GM18909 (cell line): ENCODE data around the gene CCL8.
"Not testable (repeated sequence)": the region's sequence is repeated elsewhere in the genome, so short reads cannot be mapped to it uniquely, and the experiment has no call there.

Source experiments
- ATAC-seq: cut with Tn5 transposase; IDR thresholded peaks from one replicate; pipeline ENCODE4 v1.9.1; 2021; ENCODE audit warnings: mild to moderate bottlenecking; ENCODE audit not compliant: unreplicated experiment, poor library complexity

Gene CCL8

DNA sequence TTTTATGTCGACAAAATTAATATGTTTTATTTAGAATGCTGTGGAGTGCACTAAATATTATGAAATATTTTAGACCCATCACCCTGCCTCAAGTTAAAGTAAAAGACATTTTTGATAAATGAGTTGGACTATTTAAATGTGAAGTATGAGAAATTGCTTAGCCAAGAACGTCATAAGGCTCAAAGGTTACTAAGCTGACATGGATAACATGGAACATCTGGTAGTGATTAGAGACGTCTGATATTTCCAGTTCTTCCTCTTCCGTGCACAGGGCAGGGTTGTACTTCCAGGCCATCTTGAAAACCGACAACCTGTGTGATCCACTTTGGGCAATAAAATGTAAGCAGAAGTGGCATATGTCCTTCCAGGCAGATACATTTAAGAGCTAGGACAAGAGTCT lies 7.2 kb upstream of the CCL8 start:
- no peak for ATAC-seq

DNA sequence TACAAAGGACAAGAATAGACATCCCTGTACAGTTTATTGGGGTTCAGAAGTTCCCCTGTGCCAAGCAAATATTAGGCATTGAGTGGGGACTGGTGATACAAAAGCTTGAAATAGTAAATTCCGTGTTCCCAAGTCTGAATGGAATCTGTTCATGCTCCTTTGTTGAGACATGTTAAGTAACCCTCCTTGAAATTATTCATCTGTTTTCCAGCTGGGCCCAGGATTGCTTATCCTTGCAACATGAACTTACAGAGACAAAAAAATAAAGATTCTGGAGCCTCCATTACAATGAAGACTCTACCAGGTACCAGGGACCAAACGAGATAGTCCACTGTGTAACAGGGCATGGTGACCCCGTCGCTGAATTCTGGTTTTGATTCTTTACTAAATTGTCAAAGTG lies 6.1 kb upstream of the CCL8 start:
- no peak for ATAC-seq

DNA sequence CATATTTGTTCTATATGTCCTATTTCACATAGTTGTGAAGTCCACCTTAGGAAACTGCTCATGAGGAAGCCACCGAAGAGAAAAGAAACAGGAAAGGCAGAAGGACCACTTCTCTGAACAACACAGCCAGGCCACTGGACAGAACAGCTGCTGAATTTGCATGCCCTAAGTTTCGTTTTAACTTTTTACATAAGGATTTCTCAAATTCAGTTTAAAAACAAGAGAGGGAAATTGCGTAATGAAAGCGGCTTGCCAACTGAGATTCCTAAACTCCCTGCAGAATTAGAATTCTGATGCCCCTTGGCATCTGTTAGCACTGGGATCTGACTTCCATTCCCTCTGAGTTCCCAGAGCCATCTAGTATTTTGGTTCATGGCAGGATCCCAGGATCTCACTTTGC lies 5.0 kb upstream of the CCL8 start:
- ATAC-seq: no peak

DNA sequence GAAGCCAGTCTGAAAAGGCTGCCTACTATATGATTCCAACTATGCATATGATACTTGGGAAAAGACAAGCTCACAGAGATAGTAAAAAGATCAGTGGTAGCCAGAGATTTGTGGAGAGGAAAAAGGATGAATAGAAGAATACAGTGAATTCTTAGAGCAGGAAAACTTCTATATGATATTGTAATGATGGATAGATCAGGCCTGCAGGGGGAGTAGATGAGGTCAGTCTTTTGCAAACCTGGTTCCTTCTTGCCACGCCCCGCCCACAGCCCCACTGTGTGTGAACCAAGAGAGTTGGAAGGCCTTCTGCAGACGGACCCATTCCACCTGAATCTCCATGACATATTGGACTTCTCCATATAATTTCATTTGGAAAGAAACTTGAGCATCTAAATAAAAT lies 761 bp upstream of the CCL8 start:
- no peak for ATAC-seq

DNA sequence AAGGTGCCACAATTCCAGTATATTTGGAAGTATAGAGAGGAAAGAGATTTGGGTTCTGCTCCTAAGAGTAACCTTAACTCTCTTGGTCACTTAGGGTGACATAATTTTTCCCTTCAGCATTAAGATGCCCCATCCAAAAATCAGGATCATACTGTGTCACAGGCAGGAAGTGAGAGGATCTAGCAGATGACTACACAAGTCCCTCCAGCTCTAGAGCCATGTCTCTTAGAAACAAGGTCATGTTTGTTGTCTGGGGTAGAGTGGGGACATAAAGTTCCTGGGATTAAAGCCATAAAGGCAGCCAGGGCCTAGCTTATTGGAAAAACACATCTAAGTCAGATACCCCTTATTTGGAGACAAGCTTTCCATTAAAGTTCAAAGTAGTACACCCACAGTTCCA lies 2.7 kb downstream of the CCL8 start:
- no peak for ATAC-seq

DNA sequence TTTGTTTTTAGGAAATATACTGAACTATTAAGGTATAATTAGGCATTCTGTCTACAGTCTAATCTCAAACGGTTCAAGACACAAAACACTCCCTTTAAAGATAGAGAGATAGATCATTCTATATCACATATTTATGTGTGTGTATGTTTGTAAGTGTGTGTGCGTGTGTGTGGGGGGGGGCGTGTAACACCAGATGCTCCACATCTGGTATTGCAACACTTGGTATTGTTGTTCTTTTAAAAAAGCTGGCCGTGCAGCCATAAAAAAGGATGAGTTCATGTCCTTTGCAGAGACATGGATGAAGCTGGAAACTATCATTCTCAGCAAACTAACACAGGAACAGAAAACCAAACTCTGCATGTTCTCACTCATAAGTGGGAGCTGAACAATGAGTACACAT lies 8.3 kb downstream of the CCL8 start:
- ATAC-seq: not testable (repeated sequence)

DNA sequence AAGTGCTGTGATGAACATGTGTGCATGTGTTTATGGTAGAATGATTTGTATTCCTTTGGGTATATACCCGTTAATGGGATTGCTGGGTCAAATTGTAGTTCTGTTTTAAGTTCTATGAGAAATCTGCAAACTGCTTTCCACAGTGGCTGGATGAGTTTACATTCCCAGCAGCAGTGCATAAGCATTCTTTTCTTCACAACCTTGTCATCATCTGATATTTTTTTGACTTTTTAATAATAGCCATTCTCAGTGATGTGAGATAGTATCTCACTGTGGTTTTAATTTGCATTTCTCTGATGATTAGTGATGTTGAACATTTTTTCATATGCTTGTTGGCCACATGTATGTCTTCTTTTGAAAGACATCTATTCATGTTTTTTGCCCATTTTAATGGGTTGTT lies 18.5 kb downstream of the CCL8 start:
- ATAC-seq: no peak

DNA sequence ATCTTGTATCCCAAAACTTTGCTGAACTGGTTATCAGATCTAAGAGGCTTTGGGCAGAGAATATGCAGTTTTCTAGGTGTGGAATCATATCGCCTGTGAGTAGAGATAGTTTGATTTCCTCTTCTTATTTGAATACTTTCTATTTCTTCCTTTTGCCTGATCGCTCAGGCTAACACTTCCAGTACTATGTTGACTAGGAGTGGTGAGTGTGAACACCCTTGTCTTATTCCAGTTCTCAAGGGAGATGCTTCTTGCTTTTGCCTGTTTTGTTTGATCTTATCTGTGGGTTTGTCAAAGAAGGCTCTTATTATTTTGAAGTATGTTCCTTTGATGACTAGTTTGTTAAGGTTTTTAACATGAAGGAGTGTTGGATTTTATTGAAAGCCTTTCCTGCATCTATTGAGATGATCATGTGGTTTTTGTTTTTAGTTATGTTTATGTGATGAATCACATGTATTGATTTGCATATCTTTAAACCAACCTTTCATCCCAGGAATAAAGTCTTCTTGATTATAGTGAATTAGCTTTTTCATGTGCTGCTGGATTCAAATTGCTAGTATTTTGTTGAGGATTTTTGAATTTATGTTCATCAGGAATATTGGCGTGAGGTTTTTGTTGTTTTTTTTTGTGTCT lies 20.0 kb downstream of the CCL8 start:
- ATAC-seq: no peak

DNA sequence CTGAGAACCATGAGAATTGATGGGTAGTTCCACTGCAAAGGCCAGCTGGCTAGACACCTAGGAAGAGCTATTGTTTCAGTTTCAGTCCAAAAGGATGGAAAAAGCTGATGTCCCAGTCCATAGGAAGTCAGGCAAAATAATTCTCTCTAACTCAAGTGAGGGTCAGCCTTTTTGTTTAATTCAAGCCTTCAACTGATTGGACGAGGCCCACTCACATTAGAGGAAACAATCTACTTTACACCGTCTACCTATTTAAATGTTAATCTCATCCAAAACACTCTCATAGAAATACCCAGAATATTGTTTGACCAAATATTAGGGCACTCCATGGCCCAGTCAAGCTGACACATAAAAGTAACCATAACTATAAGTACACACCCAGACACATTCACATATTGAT lies 22.7 kb downstream of the CCL8 start:
- no peak for ATAC-seq

DNA sequence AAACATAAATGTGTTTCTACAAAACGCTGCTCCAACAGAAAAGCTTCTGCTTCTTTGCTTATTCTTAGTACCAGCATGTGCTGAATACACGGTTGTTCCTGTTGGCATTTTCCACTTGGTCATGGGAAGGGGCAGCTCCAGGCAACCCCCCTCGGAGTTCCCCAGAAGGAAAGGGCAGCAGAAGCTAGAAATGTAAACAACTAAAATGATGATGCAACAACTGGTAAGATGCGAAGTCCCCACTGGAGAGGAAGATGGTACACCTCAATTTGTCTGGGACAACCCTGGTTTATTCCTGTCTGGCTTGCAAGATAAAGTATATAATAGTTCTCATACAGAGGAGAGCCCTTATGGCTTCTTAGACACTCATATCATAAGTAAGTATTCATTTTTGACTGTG lies 27.8 kb downstream of the CCL8 start:
- no peak for ATAC-seq

DNA sequence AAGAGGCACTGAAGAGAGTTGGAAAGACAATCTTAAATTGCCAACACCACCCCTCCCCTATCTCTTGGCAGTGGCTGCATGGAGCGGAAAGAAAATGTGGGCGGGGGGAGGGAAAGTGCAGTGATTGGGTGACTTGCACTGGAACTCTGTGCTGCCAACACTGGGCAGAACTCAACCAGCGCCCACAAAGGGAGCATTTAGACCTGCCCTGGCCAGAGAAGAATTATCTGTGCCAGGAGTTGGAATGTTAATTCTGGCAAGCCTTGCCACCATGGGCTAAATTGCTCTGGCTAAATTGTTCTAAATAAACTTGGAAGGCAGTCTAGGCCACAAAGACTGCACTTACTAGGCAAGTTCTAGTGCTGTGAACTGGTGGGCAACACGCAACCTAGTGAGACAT lies 30.5 kb downstream of the CCL8 start:
- ATAC-seq: no peak

DNA sequence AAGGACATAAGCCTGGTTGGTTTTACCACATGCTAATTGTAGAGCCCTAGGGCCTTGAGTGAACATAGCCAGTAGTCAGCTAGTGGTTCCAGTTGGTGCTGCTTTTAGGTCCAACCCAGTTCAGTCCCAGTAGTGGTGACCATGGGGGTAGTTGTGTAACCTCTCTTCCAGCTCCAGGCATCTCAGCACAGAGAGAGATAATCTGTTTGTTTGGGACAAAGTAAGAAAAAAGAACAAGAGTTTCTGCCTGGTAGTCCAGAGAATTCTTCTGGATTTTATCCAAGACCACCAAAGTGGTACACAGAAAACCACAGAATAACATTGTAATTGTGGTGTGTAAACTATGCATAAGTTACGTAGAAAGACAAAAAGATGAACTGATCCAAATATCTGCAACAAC lies 31.9 kb downstream of the CCL8 start:
- ATAC-seq: no peak

DNA sequence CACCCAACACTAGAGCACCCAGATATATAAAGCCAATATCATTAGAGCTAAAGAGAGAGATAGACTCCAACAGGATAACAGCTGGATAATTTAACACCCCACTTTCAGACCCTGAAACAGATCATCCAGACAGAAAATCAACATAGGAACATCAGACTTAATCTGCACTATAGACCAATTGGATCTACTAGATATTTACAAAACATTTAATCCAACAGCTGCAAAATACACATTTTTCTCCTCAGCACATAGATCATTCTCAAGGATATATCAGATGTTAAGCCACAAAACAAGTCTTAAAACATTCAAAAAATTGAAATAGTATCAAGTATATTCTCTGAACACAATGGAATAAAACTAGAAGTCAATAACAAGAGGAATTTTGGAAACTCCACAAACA lies 33.0 kb downstream of the CCL8 start:
- no peak for ATAC-seq

DNA sequence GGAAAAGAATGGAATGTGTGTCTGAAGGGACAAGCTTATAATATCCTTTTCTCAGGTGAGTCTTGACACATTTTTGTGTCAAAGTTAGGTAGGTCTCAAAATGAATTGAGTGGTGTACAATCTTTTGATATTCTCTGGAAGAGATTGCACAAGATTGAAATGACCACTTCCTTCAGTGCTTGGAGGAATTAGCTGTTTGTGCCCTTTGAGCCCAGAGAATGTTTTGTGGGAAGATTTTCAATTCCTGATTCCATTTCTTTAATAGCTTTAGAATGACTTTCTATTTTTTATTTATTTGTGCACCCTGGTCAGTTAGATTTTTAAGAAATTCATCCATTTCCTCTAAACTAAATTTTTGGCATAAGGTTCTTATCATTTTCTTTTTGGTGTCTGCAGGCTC lies 35.4 kb downstream of the CCL8 start:
- ATAC-seq: no peak

DNA sequence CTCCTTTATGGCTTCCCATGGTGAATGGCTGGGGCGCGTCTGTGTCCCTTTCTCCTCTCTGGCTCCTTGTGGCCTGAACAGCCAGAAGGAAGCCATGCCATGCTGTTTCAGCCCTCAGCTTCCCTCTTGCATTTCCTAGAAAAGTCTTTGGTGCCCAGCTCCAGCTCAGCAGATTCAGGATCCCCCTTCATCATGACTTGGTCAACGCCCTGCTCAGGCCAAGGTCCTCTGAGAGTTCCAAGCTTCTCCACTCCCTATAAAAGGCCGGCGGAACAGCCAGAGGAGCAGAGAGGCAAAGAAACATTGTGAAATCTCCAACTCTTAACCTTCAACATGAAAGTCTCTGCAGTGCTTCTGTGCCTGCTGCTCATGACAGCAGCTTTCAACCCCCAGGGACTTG lies 37.0 kb downstream of the CCL8 start, which contains the start of gene CCL13:
CCL13 (plus strand) TSS at position 287 of the 400 bp plus-strand sequence; CDS start at position 334, 47 bp downstream.
- ATAC-seq: no peak

DNA sequence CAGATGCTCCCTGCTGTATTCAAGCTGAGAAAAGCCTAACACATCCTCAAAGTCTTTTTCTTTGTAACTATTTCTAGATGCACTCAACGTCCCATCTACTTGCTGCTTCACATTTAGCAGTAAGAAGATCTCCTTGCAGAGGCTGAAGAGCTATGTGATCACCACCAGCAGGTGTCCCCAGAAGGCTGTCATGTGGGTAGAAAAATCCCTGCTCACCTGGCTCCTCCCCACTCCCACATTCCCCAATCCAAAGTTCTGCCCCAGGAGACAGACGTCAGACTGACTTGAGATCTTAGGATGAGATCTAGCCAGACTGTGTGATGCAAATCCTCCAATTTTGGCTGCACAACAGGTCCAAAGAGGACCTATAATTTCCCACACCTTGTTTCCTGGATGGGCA lies 38.2 kb downstream of the CCL8 start:
- no peak for ATAC-seq

DNA sequence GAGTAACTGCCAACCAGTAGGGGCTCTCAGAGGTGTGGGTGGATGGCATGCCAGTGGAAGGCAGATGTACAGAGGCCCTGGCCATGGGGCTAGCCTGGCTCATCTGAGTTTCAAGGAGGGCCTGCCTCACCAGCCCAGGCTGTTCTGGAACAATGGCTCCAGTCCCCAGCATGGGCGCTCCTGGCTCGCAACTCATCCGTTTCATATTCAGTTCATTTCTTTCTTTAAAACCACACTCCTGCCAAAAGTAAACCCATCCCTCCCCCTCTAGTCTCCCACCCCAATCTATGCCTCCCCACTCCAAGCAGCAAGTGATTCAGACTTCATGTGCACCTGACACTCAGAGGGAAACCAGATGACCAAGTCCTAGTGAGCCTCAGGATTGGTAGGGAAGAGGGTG lies 39.4 kb downstream of the CCL8 start:
- ATAC-seq: no peak

DNA sequence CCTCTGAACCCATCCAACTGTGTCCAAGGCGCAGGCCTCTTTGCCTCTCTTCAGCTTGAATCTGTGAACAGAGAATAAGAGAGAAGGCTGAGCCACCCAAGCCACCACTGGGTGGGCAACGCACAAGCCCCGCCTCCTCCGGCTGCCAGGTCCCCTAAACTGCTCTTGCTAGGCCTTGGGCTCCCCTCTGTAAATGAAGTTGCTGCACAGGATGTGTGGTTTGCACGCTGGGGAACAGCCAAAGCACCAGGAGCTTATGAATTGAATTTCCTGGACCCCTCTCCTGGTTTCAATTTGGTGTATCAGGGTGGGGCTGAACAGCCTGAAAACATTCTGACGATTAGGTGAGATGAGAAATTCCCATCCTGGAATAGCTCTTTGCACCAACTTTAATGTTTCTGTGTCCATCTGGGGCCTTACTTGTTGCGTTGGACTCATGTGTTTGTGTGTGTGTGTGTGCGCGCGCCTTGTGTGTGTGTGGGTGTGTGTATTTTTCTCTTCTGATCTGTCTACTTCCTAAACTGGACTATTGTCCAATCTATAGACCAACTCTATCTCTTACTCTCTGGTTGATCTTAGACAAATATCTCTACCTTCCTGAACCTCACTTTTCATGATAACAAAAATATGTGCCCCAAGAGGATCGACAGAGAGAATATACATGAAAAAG lies 41.5 kb downstream of the CCL8 start:
- no peak for ATAC-seq

DNA sequence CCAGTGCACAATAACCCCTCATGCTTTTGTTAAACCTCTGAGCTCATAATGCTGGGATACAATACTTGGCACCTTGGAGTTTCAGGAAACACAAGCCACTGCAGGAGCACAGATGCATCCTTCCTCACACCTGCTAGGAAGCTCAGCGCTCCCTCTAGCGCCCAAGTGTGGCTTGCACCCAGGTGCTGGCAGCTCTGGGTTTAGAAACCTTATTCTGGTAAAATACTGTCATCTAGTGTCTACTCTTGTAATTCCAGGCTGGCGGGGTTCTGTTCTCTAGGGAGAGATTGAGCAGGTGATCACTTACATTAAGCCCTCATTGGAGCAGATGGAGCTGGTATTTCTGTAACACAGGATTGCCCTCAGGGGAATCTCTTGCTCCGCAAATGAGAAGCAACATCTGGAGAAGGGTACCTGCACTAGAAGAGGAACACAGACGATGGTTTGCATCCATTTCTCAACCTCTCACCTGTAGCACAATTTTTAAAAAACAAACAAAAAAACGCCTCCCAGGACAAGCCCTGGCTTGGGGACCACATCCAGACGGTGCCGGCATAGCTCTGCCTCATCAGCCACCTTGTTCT lies 42.3 kb downstream of the CCL8 start:
- ATAC-seq: peak; percentile 76

DNA sequence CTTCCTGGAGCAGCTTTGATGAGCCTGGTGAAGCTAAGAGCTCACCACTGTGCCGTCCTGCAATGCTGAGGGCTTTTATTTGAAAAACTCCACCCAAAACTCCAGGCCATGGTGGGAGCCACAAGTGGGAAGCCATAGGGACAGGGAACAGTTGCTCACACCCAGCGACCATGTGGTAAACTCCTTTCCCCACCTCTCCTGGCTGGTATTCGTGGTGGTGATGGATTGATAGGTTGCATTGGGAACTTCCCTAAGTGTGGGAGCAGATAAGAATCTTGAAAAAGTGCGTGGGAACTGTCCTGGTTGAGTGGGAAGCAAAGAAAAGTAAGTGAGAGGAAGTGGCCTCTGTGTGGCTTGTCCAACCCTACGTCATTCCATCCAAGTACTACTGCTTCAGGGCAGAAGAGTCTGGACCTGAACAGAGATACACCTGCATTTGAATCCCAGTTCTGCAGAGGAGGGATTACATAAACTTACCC lies 44.0 kb downstream of the CCL8 start, which contains the start of gene CCL1:
CCL1 (minus strand) TSS at position 51 of the 479 bp plus-strand sequence. CDS start 72 bp downstream, outside the sequence.
- ATAC-seq: no peak

DNA sequence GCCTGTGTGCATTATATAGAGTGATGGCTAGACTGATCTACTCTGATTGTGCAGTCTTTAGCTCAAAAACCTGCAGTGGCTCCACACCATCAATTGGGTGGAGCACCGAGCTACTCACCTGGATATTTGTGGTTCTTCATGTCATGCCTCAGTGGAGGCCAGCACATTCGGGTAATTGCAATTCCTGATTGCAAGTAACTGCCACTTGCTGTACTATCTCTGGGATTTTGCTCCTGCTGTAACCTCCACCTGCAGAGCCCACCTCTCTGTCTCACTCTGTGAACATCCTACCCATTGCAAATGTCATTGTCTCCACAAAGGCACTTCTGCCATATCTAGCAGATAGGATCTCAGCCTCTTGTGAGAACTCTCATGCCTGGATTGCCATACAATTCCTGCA lies 45.5 kb downstream of the CCL8 start:
- no peak for ATAC-seq

DNA sequence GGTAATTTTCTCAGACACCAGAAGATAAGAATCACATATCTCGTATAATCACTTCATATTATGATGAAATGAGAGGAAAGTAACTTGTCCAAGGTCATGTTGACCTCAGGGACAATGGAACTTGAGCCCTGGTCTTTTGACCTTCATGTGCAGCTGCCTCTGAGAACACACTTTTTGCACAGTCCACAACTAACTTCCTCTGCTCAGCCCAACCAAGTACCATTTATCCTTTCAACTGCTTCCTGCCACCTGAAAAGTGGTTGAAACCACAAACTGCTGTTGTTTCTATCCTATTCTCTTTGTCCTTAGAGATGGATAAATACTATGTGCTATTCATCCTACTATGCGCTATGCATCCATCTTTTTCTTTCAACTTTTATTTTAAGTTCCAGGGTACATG lies 46.1 kb downstream of the CCL8 start:
- ATAC-seq: no peak
